Stimulated activated CD8-positive, alpha-beta memory T cell treated with anti-CD3 and anti-CD28 coated beads, Interleukin-4, amount 100 ng/mL, for 1 hour (primary cell): ENCODE measurements around the gene ST8SIA4.
A peak's percentile ranks its signal among the peaks of the same experiment; 100 is the strongest.

ENCODE experiments used
- DNase-seq, 2 donors: peaks; one replicate each; pipeline ENCODE4 v3.0.0-alpha.2; 2020; ENCODE audit warnings: low read depth in 2 of 2, low spot score in 1 of 2

Gene ST8SIA4, protein sequence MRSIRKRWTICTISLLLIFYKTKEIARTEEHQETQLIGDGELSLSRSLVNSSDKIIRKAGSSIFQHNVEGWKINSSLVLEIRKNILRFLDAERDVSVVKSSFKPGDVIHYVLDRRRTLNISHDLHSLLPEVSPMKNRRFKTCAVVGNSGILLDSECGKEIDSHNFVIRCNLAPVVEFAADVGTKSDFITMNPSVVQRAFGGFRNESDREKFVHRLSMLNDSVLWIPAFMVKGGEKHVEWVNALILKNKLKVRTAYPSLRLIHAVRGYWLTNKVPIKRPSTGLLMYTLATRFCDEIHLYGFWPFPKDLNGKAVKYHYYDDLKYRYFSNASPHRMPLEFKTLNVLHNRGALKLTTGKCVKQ

GRCh38 chr5:100903039-100903887, at the start of gene ST8SIA4:
Gene ST8SIA4 (minus strand): TSS chr5:100903282. CDS start chr5:100902955, 327 bp downstream.
- peak; percentile 73 to 87 for DNase-seq

DNA sequence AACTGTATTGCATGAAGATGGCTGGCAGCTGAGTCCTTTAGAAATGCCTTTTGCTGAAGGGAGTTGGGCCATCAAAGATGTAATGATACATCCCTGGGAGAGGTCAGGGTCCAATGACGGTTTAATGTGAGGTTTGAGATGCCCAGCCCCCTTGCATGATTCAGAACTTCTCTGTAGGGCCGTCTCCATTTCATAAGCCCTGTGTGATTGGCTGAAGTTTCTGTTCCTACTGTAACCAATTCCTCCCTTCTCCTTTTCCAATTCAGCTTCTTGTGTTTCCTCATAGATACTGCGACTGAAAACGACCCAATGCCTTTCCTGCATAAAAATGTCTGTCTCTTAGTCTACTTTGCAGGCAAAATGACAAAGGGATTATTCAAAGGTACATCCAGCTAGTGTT, 47.9 kb upstream of the ST8SIA4 start:
- no peak for DNase-seq

DNA sequence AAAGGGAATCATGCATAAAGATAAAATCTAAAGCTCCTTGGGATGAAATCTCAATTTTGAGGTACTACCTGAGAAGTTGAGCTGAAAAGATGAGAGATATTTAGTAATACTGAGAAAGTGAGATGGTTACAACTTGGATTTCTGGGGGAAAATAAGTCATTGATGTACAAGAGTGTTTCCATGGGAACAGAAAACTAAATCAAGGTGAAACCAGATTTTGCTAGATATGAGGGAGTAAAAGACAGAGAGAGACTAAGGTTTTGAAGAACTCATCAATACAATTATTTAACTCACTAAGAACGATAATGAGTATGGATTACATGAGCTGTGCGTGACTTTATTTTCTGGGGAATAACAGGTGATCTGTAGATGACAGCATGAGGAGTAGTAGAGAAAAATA, 10.2 kb upstream of the ST8SIA4 start:
- no peak for DNase-seq

GRCh38 chr5:100909034-100909433, 6.0 kb upstream of the ST8SIA4 start:
- no peak for DNase-seq

DNA sequence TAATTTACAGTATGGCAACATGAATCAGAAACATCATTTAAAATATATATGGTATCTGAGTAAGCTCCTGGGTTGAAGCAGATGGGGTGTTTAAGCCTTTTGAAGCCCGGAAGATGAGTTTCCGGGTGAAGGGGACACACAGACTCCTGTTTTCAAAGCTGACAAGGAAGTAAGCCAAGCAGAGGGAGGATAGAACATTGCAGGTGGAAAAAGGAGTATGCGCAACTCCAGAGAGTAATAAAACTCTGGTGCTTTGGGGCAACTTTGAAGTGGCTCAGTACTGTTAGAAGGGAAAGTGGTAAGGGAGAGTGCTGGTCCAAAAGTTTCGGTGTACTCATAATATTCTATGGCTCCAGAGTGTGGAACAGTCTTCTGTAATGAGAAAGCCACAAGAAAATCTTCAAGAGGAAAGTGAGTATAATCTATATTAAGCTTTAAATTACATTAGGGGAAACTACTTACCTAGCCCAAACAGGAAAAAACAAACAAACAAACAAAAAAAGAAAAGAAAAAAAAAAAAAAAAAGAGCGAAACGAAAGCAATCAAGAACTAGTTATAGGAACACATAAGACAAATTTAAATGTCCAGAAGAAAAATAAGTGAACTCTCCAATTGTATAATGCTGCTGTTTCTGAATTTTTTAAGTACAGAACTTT, 2.3 kb upstream of the ST8SIA4 start:
- no peak for DNase-seq

GRCh38 chr5:100904259-100904861, 1.3 kb upstream of the ST8SIA4 start:
- no peak for DNase-seq

GRCh38 chr5:100902440-100903038, 543 bp downstream of the ST8SIA4 start:
- no peak for DNase-seq

DNA sequence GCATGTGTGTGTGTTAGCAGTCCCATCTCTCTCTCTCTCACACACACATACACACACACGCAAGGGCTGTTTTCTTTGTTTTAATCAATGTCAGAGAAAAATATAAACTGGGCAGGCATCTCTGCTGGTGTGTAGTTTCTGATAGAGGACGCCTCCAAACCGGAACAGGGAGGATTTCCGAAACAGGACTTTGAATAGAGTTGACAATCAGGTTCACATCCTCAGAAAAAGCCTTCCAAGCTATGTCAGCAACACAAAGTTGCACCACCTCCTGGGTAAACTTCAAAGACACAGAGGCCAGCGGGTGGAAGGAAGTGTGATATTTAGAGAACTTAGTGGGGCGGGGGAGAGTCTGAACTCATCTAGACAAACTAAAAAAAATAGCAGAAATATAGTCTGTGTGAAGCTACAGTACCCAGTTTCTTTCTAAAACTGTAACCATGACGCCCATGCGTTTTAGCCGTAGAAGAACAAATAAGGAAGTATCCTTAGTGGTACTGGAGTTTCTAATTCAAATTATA, 1.2 kb downstream of the ST8SIA4 start:
- DNase-seq = peak in 1 of 2 donors; percentile 44

GRCh38 chr5:100900796-100901781, 2.0 kb downstream of the ST8SIA4 start:
- DNase-seq = peak; percentile 74 to 87

DNA sequence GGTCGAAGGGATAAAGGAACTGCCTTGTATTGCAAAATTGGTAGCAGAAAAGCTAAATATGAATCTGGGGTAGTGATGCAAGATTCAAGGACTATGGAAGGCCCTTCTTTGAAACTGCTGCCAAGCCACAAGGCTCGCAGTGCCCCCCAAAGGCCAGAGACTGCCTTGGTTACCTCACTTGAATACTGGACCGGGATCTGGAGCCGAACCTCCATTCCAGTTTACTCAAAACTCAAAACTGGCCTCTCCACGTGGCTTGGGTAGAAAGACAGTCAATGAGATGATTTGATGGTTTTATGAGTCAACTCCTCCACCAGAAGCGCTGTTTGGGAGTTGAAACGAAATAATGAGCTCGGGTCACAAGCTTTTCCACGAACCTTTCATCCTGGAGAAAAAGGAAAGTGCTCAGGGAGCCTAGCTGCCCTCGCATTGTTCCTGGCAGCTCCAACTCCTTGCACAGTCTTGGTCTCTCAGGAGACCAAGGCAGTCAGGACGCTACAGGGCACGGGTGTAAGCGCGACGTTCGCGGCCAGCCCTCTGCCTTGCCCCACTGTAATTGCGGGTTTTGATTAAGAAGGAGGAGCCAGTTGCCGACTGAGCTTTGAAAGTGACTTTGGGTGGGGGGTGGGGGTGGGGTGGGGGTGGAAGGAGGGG, 2.8 kb downstream of the ST8SIA4 start:
- DNase-seq = peak in 1 of 2 donors; percentile 36

GRCh38 chr5:100899675-100900074, 3.4 kb downstream of the ST8SIA4 start:
- DNase-seq = no peak

DNA sequence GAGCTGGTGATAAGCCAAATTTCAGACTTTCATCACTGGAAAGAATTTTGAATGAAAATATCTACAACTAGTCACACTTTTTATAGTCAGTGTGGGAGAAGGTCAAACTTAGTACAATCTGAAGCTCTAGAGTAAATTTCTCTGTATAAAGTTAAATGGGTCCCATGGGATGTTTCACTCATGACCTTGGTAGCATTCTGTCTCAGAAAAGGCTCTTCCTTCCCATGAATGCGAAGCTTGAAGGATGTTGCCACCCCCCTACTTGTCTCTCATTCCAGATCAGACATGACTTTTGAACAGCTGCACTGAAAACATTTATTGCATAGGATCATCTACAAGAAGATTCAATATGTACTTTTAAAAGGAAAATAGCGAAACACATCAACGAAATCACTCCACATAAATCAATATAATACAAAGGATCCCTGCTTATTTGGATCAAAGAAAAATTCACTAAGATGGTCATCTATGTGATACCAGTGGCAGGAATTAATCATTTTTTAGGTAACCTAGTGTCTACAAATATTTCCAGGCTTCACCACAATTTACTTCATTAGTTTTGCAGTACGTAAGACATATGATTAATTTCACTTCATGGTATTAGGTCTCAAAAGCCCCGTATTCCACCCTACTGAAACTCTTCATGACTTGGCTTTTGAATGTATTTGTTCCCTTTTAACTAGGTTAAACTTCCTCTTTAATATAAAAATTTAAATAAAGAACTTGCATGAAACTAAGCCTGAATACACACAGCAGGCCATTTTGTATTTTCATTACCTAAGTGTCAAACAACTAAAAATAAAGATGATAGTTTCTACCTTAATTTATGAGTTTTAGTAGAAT, 4.4 kb downstream of the ST8SIA4 start:
- no peak for DNase-seq

DNA sequence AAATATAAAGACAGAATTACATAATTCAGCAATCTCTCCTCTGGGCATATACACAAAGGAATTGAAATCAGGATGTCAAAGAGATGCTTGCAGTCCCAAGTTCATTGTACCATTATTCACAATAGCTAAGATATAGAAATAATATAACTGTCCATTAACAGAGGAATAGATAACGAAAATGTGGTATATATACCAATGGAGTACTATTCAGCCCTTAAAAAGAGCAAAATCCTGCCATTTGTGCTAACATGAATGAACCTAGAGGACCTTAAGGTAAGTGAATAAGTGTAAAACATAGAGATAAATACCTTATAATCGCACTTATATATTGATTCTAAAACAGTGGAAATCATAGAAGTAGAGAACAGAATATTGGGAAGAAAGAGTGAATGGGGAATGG, 7.0 kb downstream of the ST8SIA4 start:
- no peak for DNase-seq

DNA sequence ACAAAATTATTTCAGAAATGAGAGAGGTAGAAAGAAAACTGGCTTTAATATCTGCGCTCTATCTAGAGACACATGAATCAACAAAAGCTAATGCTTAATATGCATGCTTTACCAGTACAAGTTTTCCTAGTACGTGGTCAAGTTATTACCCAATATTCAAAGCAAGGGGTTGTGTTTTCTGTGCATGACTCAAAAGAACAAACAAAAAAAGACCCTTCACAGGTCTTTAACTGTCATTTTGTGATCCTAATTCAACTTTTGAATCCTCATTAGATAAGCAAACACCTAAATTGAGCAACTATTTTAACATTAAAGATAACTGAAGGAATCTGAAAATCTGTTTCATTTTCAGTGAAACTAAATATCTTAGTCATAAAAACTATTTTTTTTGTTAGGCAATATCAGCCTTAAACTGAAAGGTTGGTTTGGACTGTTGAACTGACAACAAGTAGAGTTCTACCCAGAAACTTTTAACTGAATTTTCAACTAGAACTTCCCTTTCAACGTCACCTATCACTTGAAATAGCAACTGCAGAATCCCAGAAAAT, 12.5 kb downstream of the ST8SIA4 start:
- no peak for DNase-seq

DNA sequence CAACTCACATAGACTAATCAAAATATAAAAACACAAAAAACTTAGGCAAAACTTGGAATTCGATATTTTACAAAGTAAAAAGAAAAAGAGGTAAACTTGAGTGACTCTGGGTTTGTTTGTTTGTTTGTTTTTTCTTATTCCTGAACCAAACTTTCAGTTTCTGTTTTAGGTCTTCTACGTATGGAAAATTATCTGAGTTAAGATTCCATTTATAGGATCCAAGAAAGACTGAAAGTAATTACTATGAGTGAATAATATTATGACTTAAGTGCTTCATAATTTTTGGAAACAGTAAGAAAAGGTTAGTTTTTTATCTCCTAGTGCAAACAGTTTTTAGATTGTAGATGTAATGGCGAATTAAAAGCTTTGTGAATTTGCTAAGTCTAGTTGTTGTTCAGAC, 13.2 kb downstream of the ST8SIA4 start:
- no peak for DNase-seq

GRCh38 chr5:100889165-100889743, 13.8 kb downstream of the ST8SIA4 start:
- no peak for DNase-seq

- DNase-seq = no peak
Measured at GRCh38 chr5:100877274-100877673, 25.8 kb downstream of the ST8SIA4 start.
